ENCODE data around the gene FBXO33. TPM values are rescaled to one million over a fixed set of nuclear protein-coding genes. Genes with fewer than 3 reads are reported as not detected.

FBXO33 gene
- polyA plus RNA-seq, 1 donor = 9.0 TPM

DNA sequence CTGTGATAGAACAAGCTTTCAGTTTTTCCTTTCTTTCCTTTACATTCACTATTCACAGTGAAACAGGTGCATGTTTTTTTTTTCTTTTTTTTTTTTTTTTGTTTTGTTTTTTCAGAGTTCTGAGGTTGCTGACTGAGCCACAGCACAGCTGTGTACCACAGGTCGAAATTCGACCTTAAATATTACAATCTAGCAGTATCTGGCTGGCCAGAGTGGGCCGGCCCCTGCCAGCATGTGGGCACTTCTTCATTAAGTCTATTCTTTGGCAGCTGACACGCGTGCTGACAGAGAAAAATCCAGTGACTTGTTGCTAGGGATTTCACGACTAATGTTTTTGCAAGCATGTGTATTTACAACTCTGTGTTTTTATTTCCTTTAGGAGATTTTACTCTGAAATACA is 33.9 kb downstream of the FBXO33 start:
- no peaks in the 10 kb centered on the region for H3K4me1 ChIP-seq (ENCODE audit: control insufficient read depth, insufficient read depth, low read length)
- 92% methylated on average over 2 of the region's 6 CpGs for WGBS (ENCODE audit: insufficient coverage, low lambda C conversion rate)
- peaks cover 29% of the 10 kb centered on the region for H3K36me3 ChIP-seq (ENCODE audit: control insufficient read depth, insufficient read depth, low read length)
- no peaks in the 10 kb centered on the region for H3K9me3 ChIP-seq (ENCODE audit: control insufficient read depth, low read depth, low read length)
- H3K27ac ChIP-seq (ENCODE audit: low read length) = no peak overlapping the region
- H3K27me3 ChIP-seq (ENCODE audit: control insufficient read depth, insufficient read depth, low read length) = no peaks in the 10 kb centered on the region
- no peak for DNase-seq
- no peak overlapping the region for H3K4me3 ChIP-seq (ENCODE audit: low read length)

DNA sequence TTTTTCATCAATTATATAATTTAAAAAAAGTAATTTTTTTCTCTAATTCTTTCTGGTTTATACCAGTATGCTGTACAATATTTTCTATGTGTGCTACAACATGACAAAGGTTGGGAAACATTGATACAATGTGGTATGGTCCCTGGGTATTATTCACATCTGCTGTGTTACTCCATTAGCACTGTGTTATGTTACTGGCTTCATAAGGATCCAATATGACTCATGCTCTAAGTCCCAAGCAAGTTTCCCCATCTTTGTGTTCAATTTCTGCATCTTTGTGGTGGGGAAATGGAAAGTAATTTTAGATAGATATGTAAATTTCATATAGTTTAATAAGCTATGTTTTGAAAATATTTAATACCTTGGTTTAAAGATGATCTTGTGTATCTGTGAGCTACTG is 35.8 kb downstream of the FBXO33 start:
- no peaks in the 10 kb centered on the region for H3K27me3 ChIP-seq (ENCODE audit: control insufficient read depth, insufficient read depth, low read length)
- no peaks in the 10 kb centered on the region for H3K4me1 ChIP-seq (ENCODE audit: control insufficient read depth, insufficient read depth, low read length)
- peaks cover 26% of the 10 kb centered on the region for H3K36me3 ChIP-seq (ENCODE audit: control insufficient read depth, insufficient read depth, low read length)
- DNase-seq = no peak
- no peak overlapping the region for H3K4me3 ChIP-seq (ENCODE audit: low read length)
- no peaks in the 10 kb centered on the region for H3K9me3 ChIP-seq (ENCODE audit: control insufficient read depth, low read depth, low read length)
- no peak overlapping the region for H3K27ac ChIP-seq (ENCODE audit: low read length)

DNA sequence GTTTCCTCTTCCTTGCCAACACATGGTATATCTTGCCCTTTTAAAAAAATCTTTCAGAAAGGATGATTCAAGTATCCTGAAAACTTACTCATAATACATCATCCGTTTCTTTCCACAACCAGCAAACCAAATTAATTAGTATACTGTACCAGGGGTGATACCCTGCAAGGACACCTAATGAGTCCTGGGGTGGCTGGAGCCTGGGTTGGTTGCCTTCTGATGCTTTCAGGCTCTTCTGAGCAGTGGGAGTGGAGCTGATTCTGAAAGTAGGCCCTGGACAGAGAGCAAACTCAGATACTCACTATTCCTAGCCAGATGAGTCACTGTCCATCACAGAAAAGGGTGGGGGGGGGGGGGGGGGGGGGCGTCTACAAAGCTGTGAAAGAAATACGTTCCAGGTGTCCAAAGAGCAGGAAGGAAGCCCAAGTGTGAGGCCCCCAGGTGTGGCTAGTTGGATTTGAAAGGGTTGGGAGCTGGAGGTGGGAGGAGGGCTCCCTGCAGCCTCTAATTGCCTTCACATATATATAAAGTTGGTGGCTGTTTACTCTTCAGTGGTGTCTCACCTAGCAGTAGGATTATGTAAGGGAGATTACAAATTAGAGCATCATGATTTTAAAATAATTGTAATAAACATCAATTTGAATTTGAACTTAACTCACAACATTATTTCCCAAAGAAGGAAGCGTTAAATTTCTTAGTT is 36.5 kb downstream of the FBXO33 start:
- 100% methylated on average over 1 of the region's 4 CpGs for WGBS (ENCODE audit: insufficient coverage, low lambda C conversion rate)
- Histone ChIP-seq H3K4me3 (ENCODE audit: low read length) (no peak overlapping the region), H3K27me3 (ENCODE audit: control insufficient read depth, insufficient read depth, low read length) (no peaks in the 10 kb centered on the region), H3K4me1 (ENCODE audit: control insufficient read depth, insufficient read depth, low read length) (no peaks in the 10 kb centered on the region), H3K36me3 (ENCODE audit: control insufficient read depth, insufficient read depth, low read length) (peaks cover 23% of the 10 kb centered on the region), H3K9me3 (ENCODE audit: control insufficient read depth, low read depth, low read length) (no peaks in the 10 kb centered on the region), H3K27ac (ENCODE audit: low read length) (no peak overlapping the region)
- DNase-seq = no peak

DNA sequence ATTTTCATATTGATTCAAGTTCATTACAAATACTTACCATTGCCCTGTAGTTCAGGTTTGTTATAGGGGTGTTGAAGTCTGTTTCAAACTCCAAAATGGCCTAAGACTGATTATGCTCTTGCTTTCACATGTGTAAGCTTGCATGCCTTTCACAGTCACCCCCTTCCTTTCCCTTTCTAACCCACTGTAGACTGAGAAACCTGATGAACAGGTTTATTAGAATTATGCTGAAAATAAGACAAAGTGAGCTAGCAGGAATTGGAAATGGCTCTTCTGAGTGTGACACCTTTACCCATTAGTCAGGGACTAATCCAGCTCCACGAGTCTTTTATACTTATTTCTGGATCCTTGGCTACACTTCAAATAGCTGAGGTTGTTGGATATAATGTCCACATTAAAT is 38.9 kb downstream of the FBXO33 start:
- Histone ChIP-seq H3K4me1 (ENCODE audit: control insufficient read depth, insufficient read depth, low read length) (no peaks in the 10 kb centered on the region), H3K27ac (ENCODE audit: low read length) (no peak overlapping the region), H3K27me3 (ENCODE audit: control insufficient read depth, insufficient read depth, low read length) (no peaks in the 10 kb centered on the region), H3K4me3 (ENCODE audit: low read length) (no peak overlapping the region), H3K36me3 (ENCODE audit: control insufficient read depth, insufficient read depth, low read length) (peaks cover 12% of the 10 kb centered on the region), H3K9me3 (ENCODE audit: control insufficient read depth, low read depth, low read length) (no peaks in the 10 kb centered on the region)
- no CpG with 5 or more reads among the region's 1 CpG for WGBS (ENCODE audit: insufficient coverage, low lambda C conversion rate)
- DNase-seq = no peak

DNA sequence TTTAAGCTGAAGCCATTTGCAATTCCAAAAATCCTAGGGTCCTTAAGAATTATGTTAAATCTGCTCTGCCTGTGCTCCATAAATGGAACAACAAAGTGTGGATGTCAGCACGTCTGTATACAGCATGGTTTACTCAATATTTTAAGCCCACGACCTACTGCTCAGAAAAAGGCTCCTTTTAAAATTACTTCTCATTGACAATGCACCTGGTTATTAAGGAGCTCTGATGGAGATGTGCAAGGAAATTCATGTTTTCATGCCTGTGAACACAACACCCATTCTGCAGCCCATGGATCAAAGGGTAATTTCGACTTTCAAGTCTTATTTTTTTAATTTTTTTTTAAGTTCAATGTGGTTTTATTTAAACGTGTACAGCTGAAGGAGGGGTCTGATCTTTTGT is 48.1 kb downstream of the FBXO33 start:
- H3K27ac ChIP-seq (ENCODE audit: low read length) = no peak overlapping the region
- H3K4me3 ChIP-seq (ENCODE audit: low read length) = no peak overlapping the region
- H3K36me3 ChIP-seq (ENCODE audit: control insufficient read depth, insufficient read depth, low read length) = peaks cover 2% of the 10 kb centered on the region
- H3K27me3 ChIP-seq (ENCODE audit: control insufficient read depth, insufficient read depth, low read length) = no peaks in the 10 kb centered on the region
- no peaks in the 10 kb centered on the region for H3K4me1 ChIP-seq (ENCODE audit: control insufficient read depth, insufficient read depth, low read length)
- no peak for DNase-seq
- no peaks in the 10 kb centered on the region for H3K9me3 ChIP-seq (ENCODE audit: control insufficient read depth, low read depth, low read length)
- WGBS (ENCODE audit: insufficient coverage, low lambda C conversion rate) = 100% methylated on average over 1 of the region's 4 CpGs

DNA sequence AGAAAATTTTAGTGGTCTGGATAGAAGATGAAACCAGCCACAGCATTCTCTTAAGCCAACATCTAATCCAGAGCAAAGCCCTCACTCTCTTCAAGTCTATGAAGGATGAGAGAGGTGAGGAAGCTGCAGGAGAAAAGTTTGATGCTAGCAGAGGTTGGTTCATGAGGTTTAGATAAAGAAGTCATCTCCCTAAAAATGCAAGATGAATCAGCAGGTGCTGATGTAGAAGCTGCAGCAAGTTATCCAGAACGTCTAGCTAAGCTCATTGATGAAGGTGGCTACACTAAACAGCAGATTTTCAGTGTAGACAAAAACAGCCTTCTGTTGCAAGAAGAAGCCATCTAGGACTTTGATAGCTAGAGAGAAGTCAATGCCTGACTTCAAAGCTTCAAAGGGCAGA is 48.5 kb downstream of the FBXO33 start:
- H3K4me1 ChIP-seq (ENCODE audit: control insufficient read depth, insufficient read depth, low read length) = no peaks in the 10 kb centered on the region
- H3K27ac ChIP-seq (ENCODE audit: low read length) = no peak overlapping the region
- no peak for DNase-seq
- H3K4me3 ChIP-seq (ENCODE audit: low read length) = no peak overlapping the region
- H3K27me3 ChIP-seq (ENCODE audit: control insufficient read depth, insufficient read depth, low read length) = no peaks in the 10 kb centered on the region
- no CpG with 5 or more reads among the region's 1 CpG for WGBS (ENCODE audit: insufficient coverage, low lambda C conversion rate)
- H3K9me3 ChIP-seq (ENCODE audit: control insufficient read depth, low read depth, low read length) = no peaks in the 10 kb centered on the region
- peaks cover 2% of the 10 kb centered on the region for H3K36me3 ChIP-seq (ENCODE audit: control insufficient read depth, insufficient read depth, low read length)

- H3K27ac ChIP-seq (ENCODE audit: low read length) = no peak overlapping the region
- peaks cover 2% of the 10 kb centered on the region for H3K36me3 ChIP-seq (ENCODE audit: control insufficient read depth, insufficient read depth, low read length)
- DNase-seq = no peak
- no peaks in the 10 kb centered on the region for H3K27me3 ChIP-seq (ENCODE audit: control insufficient read depth, insufficient read depth, low read length)
- H3K4me1 ChIP-seq (ENCODE audit: control insufficient read depth, insufficient read depth, low read length) = no peaks in the 10 kb centered on the region
- no peak overlapping the region for H3K4me3 ChIP-seq (ENCODE audit: low read length)
- WGBS (ENCODE audit: insufficient coverage, low lambda C conversion rate) = 80% methylated on average over 1 of the region's 1 CpG
- H3K9me3 ChIP-seq (ENCODE audit: control insufficient read depth, low read depth, low read length) = no peaks in the 10 kb centered on the region
These were observed 49.1 kb downstream of the FBXO33 start for GRCh38 chr14:39383026-39383660.

DNA sequence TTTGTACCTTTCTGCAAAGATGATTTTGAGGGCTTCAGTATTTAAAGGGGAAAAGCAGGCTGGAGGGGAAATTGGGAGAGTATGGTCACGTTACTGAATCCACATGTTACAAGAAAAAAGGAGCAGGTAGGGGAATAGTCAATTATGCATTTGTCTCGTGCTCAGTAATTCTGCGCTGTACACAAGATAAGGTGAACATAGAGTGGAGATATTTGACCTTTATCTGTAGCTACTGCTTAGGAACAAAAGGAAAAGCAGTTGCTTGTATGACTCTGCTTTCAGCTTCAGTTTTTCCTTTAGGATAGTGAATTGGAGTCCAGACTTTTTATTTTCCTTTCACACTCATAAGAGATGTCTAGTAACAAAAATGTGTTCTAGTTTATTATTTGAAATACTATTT is 49.8 kb downstream of the FBXO33 start:
- no peaks in the 10 kb centered on the region for H3K4me1 ChIP-seq (ENCODE audit: control insufficient read depth, insufficient read depth, low read length)
- WGBS (ENCODE audit: insufficient coverage, low lambda C conversion rate) = no CpG with 5 or more reads among the region's 3 CpGs
- no peak overlapping the region for H3K4me3 ChIP-seq (ENCODE audit: low read length)
- peak in 1 of 2 donors; percentile 45 for DNase-seq
- no peak overlapping the region for H3K27ac ChIP-seq (ENCODE audit: low read length)
- no peaks in the 10 kb centered on the region for H3K27me3 ChIP-seq (ENCODE audit: control insufficient read depth, insufficient read depth, low read length)
- no peaks in the 10 kb centered on the region for H3K9me3 ChIP-seq (ENCODE audit: control insufficient read depth, low read depth, low read length)
- peaks cover 2% of the 10 kb centered on the region for H3K36me3 ChIP-seq (ENCODE audit: control insufficient read depth, insufficient read depth, low read length)

- H3K27ac ChIP-seq (ENCODE audit: low read length) = no peak overlapping the region
- H3K9me3 ChIP-seq (ENCODE audit: control insufficient read depth, low read depth, low read length) = no peaks in the 10 kb centered on the region
- WGBS (ENCODE audit: insufficient coverage, low lambda C conversion rate) = 100% methylated on average over 4 of the region's 4 CpGs
- no peak overlapping the region for H3K4me3 ChIP-seq (ENCODE audit: low read length)
- peaks cover 2% of the 10 kb centered on the region for H3K36me3 ChIP-seq (ENCODE audit: control insufficient read depth, insufficient read depth, low read length)
- no peaks in the 10 kb centered on the region for H3K4me1 ChIP-seq (ENCODE audit: control insufficient read depth, insufficient read depth, low read length)
- no peaks in the 10 kb centered on the region for H3K27me3 ChIP-seq (ENCODE audit: control insufficient read depth, insufficient read depth, low read length)
- no peak for DNase-seq
These were observed 50.9 kb downstream of the FBXO33 start for GRCh38 chr14:39381366-39381765.

DNA sequence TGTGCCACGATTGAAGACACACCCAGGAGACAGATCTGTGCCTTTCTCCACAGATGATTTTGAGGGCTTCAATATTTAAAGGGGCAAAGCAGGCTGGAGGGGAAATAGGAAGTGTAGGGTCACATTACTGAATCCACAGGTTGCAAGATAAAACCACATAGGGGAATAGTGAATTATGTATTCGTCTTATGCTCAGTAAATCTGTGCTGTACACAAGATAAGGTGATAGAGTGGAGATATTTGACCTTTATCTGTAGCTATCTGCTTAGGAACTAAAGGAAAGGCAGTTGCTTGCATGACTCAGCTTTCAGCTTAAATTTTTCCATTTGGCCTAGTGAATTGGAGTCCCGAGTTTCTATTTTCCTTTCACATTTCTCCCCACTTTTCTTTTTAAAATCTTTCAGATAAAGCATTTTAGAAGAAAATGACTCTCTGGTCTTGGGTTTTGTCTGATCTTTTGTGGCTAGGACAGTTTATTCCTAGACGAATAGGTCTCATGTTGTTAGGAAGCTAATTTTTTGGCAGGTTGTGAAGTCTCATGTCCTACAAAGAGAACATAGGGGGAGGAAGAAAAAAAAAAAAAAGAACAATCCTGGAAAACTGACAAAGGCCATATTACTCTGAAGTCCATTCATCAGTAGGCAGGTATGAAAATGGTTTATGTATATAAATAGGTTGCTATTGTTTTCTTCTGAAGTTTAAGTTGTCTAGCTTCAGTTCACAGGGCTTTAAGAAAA is 55.4 kb downstream of the FBXO33 start:
- DNase-seq = no peak
- Histone ChIP-seq H3K9me3 (ENCODE audit: control insufficient read depth, low read depth, low read length) (no peaks in the 10 kb centered on the region), H3K4me3 (ENCODE audit: low read length) (no peak overlapping the region), H3K36me3 (ENCODE audit: control insufficient read depth, insufficient read depth, low read length) (no peaks in the 10 kb centered on the region), H3K4me1 (ENCODE audit: control insufficient read depth, insufficient read depth, low read length) (no peaks in the 10 kb centered on the region), H3K27ac (ENCODE audit: low read length) (no peak overlapping the region), H3K27me3 (ENCODE audit: control insufficient read depth, insufficient read depth, low read length) (no peaks in the 10 kb centered on the region)
- 0% methylated on average over 1 of the region's 4 CpGs for WGBS (ENCODE audit: insufficient coverage, low lambda C conversion rate)
